ENCODE measurements around the gene ATP4A.

GRCh38 chr19:35608251-35608650 lies 44.8 kb upstream of the ATP4A start:
- no peak for TF ChIP-seq POLR2A (conservative IDR thresholded peaks at IDR 0.05)
- no peak for TF ChIP-seq SMC3 (conservative IDR thresholded peaks at IDR 0.05; ENCODE audit: insufficient read depth, low read depth, low read length)
- no peak for TF ChIP-seq ZFP36 (IDR thresholded peaks at IDR 0.05; ENCODE audit: low read depth, low read length, partially characterized antibody)
- TF ChIP-seq BRD4 (IDR thresholded peaks at IDR 0.05), result no peak
- no peak for TF ChIP-seq HNRNPK (IDR thresholded peaks at IDR 0.05; ENCODE audit: low read depth, low read length, poor library complexity, severe bottlenecking)
- TF ChIP-seq RFX5 (IDR thresholded peaks at IDR 0.05; ENCODE audit: low read depth, low read length), result no peak
- no peak for TF ChIP-seq KDM1A (IDR thresholded peaks at IDR 0.05)

Data from K562 (cell line).